K562 (cell line): ENCODE data around the gene FKBP2. TPM values are rescaled to one million over a fixed set of nuclear protein-coding genes. Genes with fewer than 3 reads are reported as not detected.
A peak's percentile ranks its signal among the peaks of the same experiment; 100 is the strongest.

Experiments used
- ATAC-seq: fragments of 200-7000 bp; cut with Tn5 transposase; 3 replicates; pipeline ENCODE4 v1.9.1; 2020; ENCODE audit warnings: moderate library complexity
- BruUV-seq: library from RNA; stranded (reverse); fragments of 400-500 nt; replicated peaks from 2 replicates; lab custom pipeline; 2021; lab: Mats Ljungman, UMichigan
- CTCF ChIA-PET: fragments of 300-600 bp; formaldehyde crosslinking; extraction: SDS; loops from one replicate; lab custom pipeline; 2021; ENCODE audit warnings: low intra/inter-chr PET ratio; lab: Yijun Ruan, JAX
- POLR2A ChIA-PET: fragments of 300-600, 350-650 bp; sonication (Branson Sonifier 250); formaldehyde crosslinking; extraction: SDS; loops from one replicate; lab custom pipeline; 2021; ENCODE audit warnings: antibody characterized with exemption, inconsistent platforms; lab: Yijun Ruan, JAX
- DNase-seq, 4 experiments: peaks; one replicate each; pipeline versions ENCODE4 v3.0.0 to v3.0.0-alpha.2; 2011 to 2018; ENCODE audit warnings: low spot score in 3 of 4, mixed read lengths in 3 of 4; ENCODE audit errors: extremely low read depth in 1 of 4
- FAIRE-seq: peaks from 2 replicates; lab custom pipeline; 2011; peaks lifted over from hg19 to GRCh38; lab: Jason Lieb, UNC
- H2AFZ ChIP-seq: 2 replicates; pipeline ENCODE4 v1.6.0; 2011; ENCODE audit warnings: low read depth, low read length, control low read depth, inconsistent platforms
- H3K27ac ChIP-seq: fragments of 200-600 bp; 3 replicates; pipeline ENCODE4 v1.8.0; 2011; ENCODE audit warnings: low read depth, mild to moderate bottlenecking, control low read depth, inconsistent platforms, low read length, moderate library complexity, mixed read lengths; ENCODE audit errors: extremely low read depth
- H3K27me3 ChIP-seq, 2 experiments: fragments of 300-600 bp in 1 of 2; 2 replicates in 1 of 2; 3 replicates in 1 of 2; pipeline versions ENCODE4 v1.6.0 to v1.8.0; 2011; ENCODE audit warnings: inconsistent platforms in 2 of 2, low read length in 2 of 2, mild to moderate bottlenecking in 1 of 2, mixed read lengths in 1 of 2, moderate library complexity in 1 of 2; ENCODE audit not compliant: control insufficient read depth in 2 of 2, insufficient read depth in 2 of 2
- H3K36me3 ChIP-seq: fragments of 300-600 bp; 3 replicates; pipeline ENCODE4 v1.8.0; 2011; ENCODE audit warnings: mild to moderate bottlenecking, low read length, inconsistent platforms; ENCODE audit not compliant: control insufficient read depth, insufficient read depth
- H3K4me1 ChIP-seq, 2 experiments: fragments of 200-600 bp in 1 of 2; replicated peaks in 1 of 2; 2 replicates in 1 of 2; 3 replicates in 1 of 2; pipeline versions ENCODE4 v1.5.1 to v1.8.0; 2011; ENCODE audit warnings: inconsistent platforms in 2 of 2, low read length in 2 of 2, mild to moderate bottlenecking in 1 of 2, mixed read lengths in 1 of 2, moderate library complexity in 1 of 2; ENCODE audit not compliant: control insufficient read depth in 2 of 2, insufficient read depth in 2 of 2
- H3K4me2 ChIP-seq: 2 replicates; pipeline ENCODE4 v1.6.1; 2011; ENCODE audit warnings: low read length, control low read depth, inconsistent platforms, mixed read lengths; ENCODE audit not compliant: insufficient read depth
- H3K4me3 ChIP-seq: fragments of 200-600 bp; sonication (generic), shearing (Covaris generic); 2 replicates; pipeline ENCODE4 v1.5.1; 2016; ENCODE audit warnings: control low read depth, inconsistent platforms
- H3K79me2 ChIP-seq: fragments of 200-600 bp; 3 replicates; pipeline ENCODE4 v1.8.0; 2011; ENCODE audit warnings: low read length, inconsistent platforms; ENCODE audit not compliant: control insufficient read depth, insufficient read depth
- H3K9ac ChIP-seq, 2 experiments: 2 replicates each; pipeline versions ENCODE4 v1.6.0 to v1.6.1; 2011; ENCODE audit warnings: low read depth in 2 of 2, low read length in 2 of 2, control low read depth in 1 of 2, inconsistent platforms in 1 of 2, mild to moderate bottlenecking in 1 of 2, mixed read lengths in 1 of 2; ENCODE audit not compliant: insufficient read depth in 1 of 2
- H3K9me1 ChIP-seq: one replicate; pipeline ENCODE4 v1.6.0; 2011; ENCODE audit warnings: inconsistent platforms, mild to moderate bottlenecking, low read length, moderate library complexity; ENCODE audit not compliant: control insufficient read depth, insufficient read depth
- H3K9me3 ChIP-seq: replicated peaks from 2 replicates; pipeline ENCODE4 v1.5.1; 2011; ENCODE audit warnings: low read depth, low read length, inconsistent platforms; ENCODE audit not compliant: control insufficient read depth, insufficient read depth
- H4K20me1 ChIP-seq: replicated peaks from 2 replicates; pipeline ENCODE4 v1.6.1; 2011; ENCODE audit warnings: low read length, inconsistent platforms, mixed read lengths; ENCODE audit not compliant: control insufficient read depth, insufficient read depth
- C11orf30 ChIP-seq: fragments of 450-650 bp; IDR thresholded peaks from 2 replicates; pipeline ENCODE4 v1.6.1; 2016; ENCODE audit warnings: low read depth, mild to moderate bottlenecking
- GMEB1 ChIP-seq: fragments of 250-450 bp; sonication (Bioruptor Pico); IDR thresholded peaks from 2 replicates; pipeline ENCODE4 v1.4.0; 2020; ENCODE audit warnings: mild to moderate bottlenecking
- HMG20A ChIP-seq: fragments of 450-650 bp; formaldehyde crosslinking; conservative IDR thresholded peaks from 2 replicates; pipeline ENCODE4 v1.4.0; 2020; ENCODE audit warnings: mild to moderate bottlenecking, mixed read lengths
- KAT8 ChIP-seq: fragments of 450-650 bp; IDR thresholded peaks from 2 replicates; pipeline ENCODE4 v1.6.1; 2016; ENCODE audit warnings: low read depth, mild to moderate bottlenecking
- KLF6 ChIP-seq: fragments of 250-450 bp; sonication (Bioruptor Pico); IDR thresholded peaks from 2 replicates; pipeline ENCODE4 v1.4.0; 2020; ENCODE audit warnings: mild to moderate bottlenecking, moderate library complexity, borderline replicate concordance
- MCM2 ChIP-seq: fragments of 450-650 bp; IDR thresholded peaks from 2 replicates; pipeline ENCODE4 v1.6.1; 2017; ENCODE audit warnings: low read depth, mild to moderate bottlenecking
- NCOA1 ChIP-seq: fragments of 450-650 bp; IDR thresholded peaks from 2 replicates; pipeline ENCODE4 v1.6.1; 2016; ENCODE audit warnings: low read depth
- NR3C1 ChIP-seq: sonication (generic); formaldehyde crosslinking; IDR thresholded peaks from 2 replicates; pipeline ENCODE4 v1.8.1; 2022; ENCODE audit warnings: missing genetic modification reagents
- PCBP2 ChIP-seq: fragments of 200-400 bp; formaldehyde crosslinking; IDR thresholded peaks from 2 replicates; pipeline ENCODE4 v1.6.1; 2018; ENCODE audit warnings: low read length, low read depth, mild to moderate bottlenecking, moderate library complexity; ENCODE audit not compliant: poor library complexity, severe bottlenecking
- SIN3B ChIP-seq: fragments of 450-650 bp; IDR thresholded peaks from 2 replicates; pipeline ENCODE4 v1.6.1; 2017; ENCODE audit warnings: low read depth, mild to moderate bottlenecking, moderate library complexity
- SOX6 ChIP-seq: fragments of 450-650 bp; IDR thresholded peaks from 2 replicates; pipeline ENCODE4 v1.6.1; 2014; ENCODE audit warnings: mild to moderate bottlenecking
- THRAP3 ChIP-seq: fragments of 450-650 bp; IDR thresholded peaks from 2 replicates; pipeline ENCODE4 v1.6.1; 2016; ENCODE audit warnings: mild to moderate bottlenecking, inconsistent platforms, borderline replicate concordance
- ZNF23 ChIP-seq: fragments of 250-450 bp; sonication (Bioruptor Pico); IDR thresholded peaks from 2 replicates; pipeline ENCODE4 v1.4.0; 2020; ENCODE audit warnings: mild to moderate bottlenecking
- ZNF518B ChIP-seq: fragments of 250-450 bp; sonication (Bioruptor Pico); IDR thresholded peaks from 2 replicates; pipeline ENCODE4 v1.5.0; 2021; ENCODE audit warnings: mild to moderate bottlenecking, moderate library complexity
- WGBS: fragments of 100-300 bp; shearing (Covaris generic); methylation state at CpG from one replicate; pipeline ENCODE4 v1.1.6; 2016; ENCODE audit warnings: low coverage, mixed read lengths; ENCODE audit not compliant: insufficient coverage; ENCODE audit errors: missing lambda C conversion rate; 5-methylcytosine and 5-hydroxymethylcytosine counted together
- in situ Hi-C: fragments of 300-500 bp; cut with MboI; formaldehyde crosslinking; loops from 4 replicates; pipeline ENCODE4 v1.15.0; 2018; ENCODE audit warnings: inconsistent platforms, mixed read lengths
- intact Hi-C: fragments of 100-400 bp; cut with micrococcal nuclease; formaldehyde crosslinking; loops from 2 replicates; pipeline ENCODE4 v1.14.2; 2022
- polyA plus RNA-seq, 8 experiments: library from polyadenylated mRNA; depleted of rRNA in 4 of 8; stranded (reverse) in 5 of 8; unstranded in 3 of 8; fragments of >200 nt; fragmentation: Nextera tagmentation in 2 of 8; fragmentation: Illumina TruSeq in 1 of 8; extraction: Ambion mirVana in 2 of 8; extraction: Trizol in 1 of 8; gene quantifications; 2 replicates each; pipeline versions ENCODE4 v1.2.1 to v1.2.3, GENCODE V29; 2011 to 2014; ENCODE audit warnings: inconsistent platforms in 1 of 8, missing spikeins in 1 of 8
- total RNA-seq, 7 experiments: library from RNA; depleted of rRNA in 6 of 7; stranded (reverse); fragments of >200 nt in 6 of 7; fragmentation: Illumina TruSeq in 2 of 7; extraction: Trizol in 2 of 7; gene quantifications; 2 replicates each; pipeline versions ENCODE4 v1.2.1 to v1.2.3, GENCODE V29; 2011 to 2021; ENCODE audit warnings: low replicate concordance in 1 of 7
- TF ChIP-seq, protein P1 (sequence below): sonication (generic); formaldehyde crosslinking; IDR thresholded peaks from 2 replicates; pipeline ENCODE4 v1.8.1; 2023; ENCODE audit warnings: mild to moderate bottlenecking, missing genetic modification reagents

FKBP2 gene
- total and polyA plus RNA-seq, 9 of the 15 experiments (the other 6 are each of a cell fraction or from before 2014, with no cell fraction given): 3.5 to 151 (median 58.1) TPM

- H3K4me3 ChIP-seq: peak within 1 kb of the TSS; percentile 71
- peak; percentile 84 to 87 (median 86) for DNase-seq
- ChIA-PET POLR2A (interaction anchor here (2.2 kb wide), 1 partner anchor 11 kb away, joined by 10 read pairs; no protein-coding TSS in a partner anchor), CTCF (no interaction called here)
- intact Hi-C loops: no loop called here
- TSS peak; percentile 47 for BruUV-seq
- peak within 1 kb of the TSS; percentile 58 to 91 for H3K9ac ChIP-seq
- peak within 1 kb of the TSS; percentile 88 for H3K4me2 ChIP-seq
- H3K4me1 ChIP-seq: peaks cover 37 to 70% of the 10 kb centered on the region in 2 experiments
- no peaks in the 10 kb centered on the region for H3K9me1 ChIP-seq
- H2AFZ ChIP-seq: no peak within 1 kb of the TSS; the same call in 1 of the 2 replicates
- in situ Hi-C loops: no loop called here
- FAIRE-seq: no peak
- H4K20me1 ChIP-seq: no peaks in the 10 kb centered on the region
- peak within 1 kb of the TSS; percentile 62; the same call in 2 of the 3 replicates for H3K27ac ChIP-seq
- no peaks in the 10 kb centered on the region for H3K27me3 ChIP-seq
- WGBS: 14% methylated on average over 31 of the region's 62 CpGs
- ATAC-seq: peak; percentile 67
- H3K36me3 ChIP-seq: peaks cover 37% of the 10 kb centered on the region; the same call in 2 of the 3 replicates
- H3K79me2 ChIP-seq: peaks cover 39% of the 10 kb centered on the region
- H3K9me3 ChIP-seq: no peaks in the 10 kb centered on the region
- TF ChIP-seq KLF6 (no peak), GMEB1 (CRISPR knock-in tag) (no peak), HMG20A (no peak), PCBP2 (no peak), KAT8 (no peak), SOX6 (no peak), ZNF518B (CRISPR knock-in tag) (no peak), ZNF23 (CRISPR knock-in tag) (no peak), NR3C1 (CRISPR knock-in tag) (no peak), SIN3B (no peak), NCOA1 (no peak), MCM2 (no peak), THRAP3 (no peak), C11orf30 (no peak)
- TF ChIP-seq, protein P1, sequence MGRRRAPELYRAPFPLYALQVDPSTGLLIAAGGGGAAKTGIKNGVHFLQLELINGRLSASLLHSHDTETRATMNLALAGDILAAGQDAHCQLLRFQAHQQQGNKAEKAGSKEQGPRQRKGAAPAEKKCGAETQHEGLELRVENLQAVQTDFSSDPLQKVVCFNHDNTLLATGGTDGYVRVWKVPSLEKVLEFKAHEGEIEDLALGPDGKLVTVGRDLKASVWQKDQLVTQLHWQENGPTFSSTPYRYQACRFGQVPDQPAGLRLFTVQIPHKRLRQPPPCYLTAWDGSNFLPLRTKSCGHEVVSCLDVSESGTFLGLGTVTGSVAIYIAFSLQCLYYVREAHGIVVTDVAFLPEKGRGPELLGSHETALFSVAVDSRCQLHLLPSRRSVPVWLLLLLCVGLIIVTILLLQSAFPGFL (CRISPR knock-in tag): no peak
Observed at GRCh38 chr11:64233913-64234586, 6.8 kb upstream of the FKBP2 start, which contains the start of gene VEGFB. Gene VEGFB (plus strand): TSS chr11:64234584. CDS start chr11:64234834, 250 bp downstream.
